HCT116 (cell line): ENCODE measurements around the gene CACNA1A.

ENCODE experiments used
- CBX3 ChIP-seq: IDR thresholded peaks from 2 replicates; pipeline ENCODE4 v1.6.1; 2012; ENCODE audit warnings: low read depth
- EZH2 ChIP-seq: fragments of 200-600 bp; sonication (generic); IDR thresholded peaks from 2 replicates; pipeline ENCODE4 v1.6.1; 2017; ENCODE audit warnings: antibody characterized with exemption, mixed run types
- FOSL1 ChIP-seq: IDR thresholded peaks from 2 replicates; pipeline ENCODE4 v1.6.1; 2012; ENCODE audit warnings: low read depth
- POLR2A ChIP-seq: IDR thresholded peaks from 2 replicates; pipeline ENCODE4 v1.7.0; 2011; ENCODE audit warnings: borderline replicate concordance; ENCODE audit not compliant: insufficient read depth, insufficient read length; ENCODE audit errors: extremely low read depth
- POLR2AphosphoS5 ChIP-seq: IDR thresholded peaks from 2 replicates; pipeline ENCODE4 v1.6.1; 2011; ENCODE audit warnings: mild to moderate bottlenecking, low read depth, low read length, moderate library complexity
- RAD21 ChIP-seq: IDR thresholded peaks from 2 replicates; pipeline ENCODE4 v1.6.1; 2012; ENCODE audit warnings: low read depth, mild to moderate bottlenecking
- SRF ChIP-seq: IDR thresholded peaks from 2 replicates; pipeline ENCODE4 v1.6.1; 2012; ENCODE audit warnings: low read depth
- YY1 ChIP-seq: IDR thresholded peaks from 2 replicates; pipeline ENCODE4 v1.6.1; 2011; ENCODE audit warnings: low read length, low read depth, moderate library complexity, mild to moderate bottlenecking; ENCODE audit not compliant: insufficient replicate concordance; ENCODE audit errors: extremely low read depth
- TF ChIP-seq, protein P1 (sequence below), 3 experiments: fragments of 200-600 bp in 1 of 3; sonication (generic) in 1 of 3; IDR thresholded peaks in 2 of 3; conservative IDR thresholded peaks in 1 of 3; 2 replicates each; pipeline ENCODE4 v1.5.1; 2012 to 2017; ENCODE audit warnings: low read depth in 2 of 3, low read length in 2 of 3, antibody characterized with exemption in 1 of 3, borderline replicate concordance in 1 of 3, control low read depth in 1 of 3, mild to moderate bottlenecking in 1 of 3, mixed read lengths in 1 of 3, mixed run types in 1 of 3, moderate library complexity in 1 of 3; ENCODE audit not compliant: insufficient read depth in 1 of 3
- TF ChIP-seq, protein P2 (sequence below): IDR thresholded peaks from 2 replicates; pipeline ENCODE4 v1.6.1; 2011; ENCODE audit warnings: mild to moderate bottlenecking, low read length, moderate library complexity; ENCODE audit not compliant: insufficient replicate concordance; ENCODE audit errors: extremely low read depth
- TF ChIP-seq, protein P3 (sequence below): IDR thresholded peaks from 2 replicates; pipeline ENCODE4 v1.6.1; 2012; ENCODE audit warnings: low read depth
- TF ChIP-seq, protein P4 (sequence below): IDR thresholded peaks from 2 replicates; pipeline ENCODE4 v1.6.1; 2012

DNA sequence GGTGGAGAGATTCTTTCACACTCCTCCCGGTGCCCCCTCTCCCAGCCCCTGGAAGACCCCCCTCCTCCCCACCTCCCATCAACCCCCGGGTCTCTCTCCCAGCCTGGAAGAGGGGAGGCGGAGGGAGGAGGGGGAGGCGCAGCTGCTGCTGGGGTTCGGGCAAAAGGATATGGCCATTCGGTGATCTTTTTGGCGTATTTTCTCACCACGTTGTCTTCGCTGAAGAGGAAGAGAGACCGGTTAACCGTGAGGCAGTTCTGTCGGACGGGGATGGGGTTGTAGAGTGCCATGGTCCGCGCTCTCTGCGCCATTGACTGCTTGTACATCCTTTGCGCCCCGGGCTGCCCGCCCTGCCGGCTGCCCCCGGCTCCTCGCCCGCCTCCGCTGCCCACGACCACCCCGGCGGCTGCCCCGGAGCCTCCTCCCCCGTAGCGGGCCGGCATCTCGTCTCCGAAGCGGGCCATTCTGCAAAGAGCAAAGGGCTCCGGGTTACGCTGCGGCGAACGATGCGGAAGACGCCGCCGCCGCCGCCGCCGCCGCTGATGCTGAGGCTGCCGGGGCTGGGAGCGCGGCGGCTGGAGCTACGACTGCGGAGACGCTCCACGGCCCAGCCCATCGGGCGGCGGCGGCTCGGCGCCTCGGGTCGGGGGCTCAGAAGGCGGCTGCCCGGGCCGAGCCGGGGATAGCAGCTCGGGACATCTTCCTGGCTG lies 363 bp downstream of the CACNA1A start:
- TF ChIP-seq POLR2A: no peak
- TF ChIP-seq, protein P1, sequence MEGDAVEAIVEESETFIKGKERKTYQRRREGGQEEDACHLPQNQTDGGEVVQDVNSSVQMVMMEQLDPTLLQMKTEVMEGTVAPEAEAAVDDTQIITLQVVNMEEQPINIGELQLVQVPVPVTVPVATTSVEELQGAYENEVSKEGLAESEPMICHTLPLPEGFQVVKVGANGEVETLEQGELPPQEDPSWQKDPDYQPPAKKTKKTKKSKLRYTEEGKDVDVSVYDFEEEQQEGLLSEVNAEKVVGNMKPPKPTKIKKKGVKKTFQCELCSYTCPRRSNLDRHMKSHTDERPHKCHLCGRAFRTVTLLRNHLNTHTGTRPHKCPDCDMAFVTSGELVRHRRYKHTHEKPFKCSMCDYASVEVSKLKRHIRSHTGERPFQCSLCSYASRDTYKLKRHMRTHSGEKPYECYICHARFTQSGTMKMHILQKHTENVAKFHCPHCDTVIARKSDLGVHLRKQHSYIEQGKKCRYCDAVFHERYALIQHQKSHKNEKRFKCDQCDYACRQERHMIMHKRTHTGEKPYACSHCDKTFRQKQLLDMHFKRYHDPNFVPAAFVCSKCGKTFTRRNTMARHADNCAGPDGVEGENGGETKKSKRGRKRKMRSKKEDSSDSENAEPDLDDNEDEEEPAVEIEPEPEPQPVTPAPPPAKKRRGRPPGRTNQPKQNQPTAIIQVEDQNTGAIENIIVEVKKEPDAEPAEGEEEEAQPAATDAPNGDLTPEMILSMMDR (IDR thresholded peaks at IDR 0.05 in 2 of 3, conservative IDR thresholded peaks at IDR 0.05 in 1 of 3; ENCODE audit: borderline replicate concordance in 1 of 3, insufficient read depth in 1 of 3, low read depth in 2 of 3, low read length in 2 of 3): no peak
- no peak for TF ChIP-seq EZH2
- TF ChIP-seq SRF: no peak
- no peak for TF ChIP-seq CBX3
- TF ChIP-seq RAD21: no peak
- no peak for TF ChIP-seq POLR2AphosphoS5
- TF ChIP-seq FOSL1: no peak
- TF ChIP-seq, protein P2, sequence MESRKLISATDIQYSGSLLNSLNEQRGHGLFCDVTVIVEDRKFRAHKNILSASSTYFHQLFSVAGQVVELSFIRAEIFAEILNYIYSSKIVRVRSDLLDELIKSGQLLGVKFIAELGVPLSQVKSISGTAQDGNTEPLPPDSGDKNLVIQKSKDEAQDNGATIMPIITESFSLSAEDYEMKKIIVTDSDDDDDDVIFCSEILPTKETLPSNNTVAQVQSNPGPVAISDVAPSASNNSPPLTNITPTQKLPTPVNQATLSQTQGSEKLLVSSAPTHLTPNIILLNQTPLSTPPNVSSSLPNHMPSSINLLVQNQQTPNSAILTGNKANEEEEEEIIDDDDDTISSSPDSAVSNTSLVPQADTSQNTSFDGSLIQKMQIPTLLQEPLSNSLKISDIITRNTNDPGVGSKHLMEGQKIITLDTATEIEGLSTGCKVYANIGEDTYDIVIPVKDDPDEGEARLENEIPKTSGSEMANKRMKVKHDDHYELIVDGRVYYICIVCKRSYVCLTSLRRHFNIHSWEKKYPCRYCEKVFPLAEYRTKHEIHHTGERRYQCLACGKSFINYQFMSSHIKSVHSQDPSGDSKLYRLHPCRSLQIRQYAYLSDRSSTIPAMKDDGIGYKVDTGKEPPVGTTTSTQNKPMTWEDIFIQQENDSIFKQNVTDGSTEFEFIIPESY: no peak
- TF ChIP-seq, protein P3, sequence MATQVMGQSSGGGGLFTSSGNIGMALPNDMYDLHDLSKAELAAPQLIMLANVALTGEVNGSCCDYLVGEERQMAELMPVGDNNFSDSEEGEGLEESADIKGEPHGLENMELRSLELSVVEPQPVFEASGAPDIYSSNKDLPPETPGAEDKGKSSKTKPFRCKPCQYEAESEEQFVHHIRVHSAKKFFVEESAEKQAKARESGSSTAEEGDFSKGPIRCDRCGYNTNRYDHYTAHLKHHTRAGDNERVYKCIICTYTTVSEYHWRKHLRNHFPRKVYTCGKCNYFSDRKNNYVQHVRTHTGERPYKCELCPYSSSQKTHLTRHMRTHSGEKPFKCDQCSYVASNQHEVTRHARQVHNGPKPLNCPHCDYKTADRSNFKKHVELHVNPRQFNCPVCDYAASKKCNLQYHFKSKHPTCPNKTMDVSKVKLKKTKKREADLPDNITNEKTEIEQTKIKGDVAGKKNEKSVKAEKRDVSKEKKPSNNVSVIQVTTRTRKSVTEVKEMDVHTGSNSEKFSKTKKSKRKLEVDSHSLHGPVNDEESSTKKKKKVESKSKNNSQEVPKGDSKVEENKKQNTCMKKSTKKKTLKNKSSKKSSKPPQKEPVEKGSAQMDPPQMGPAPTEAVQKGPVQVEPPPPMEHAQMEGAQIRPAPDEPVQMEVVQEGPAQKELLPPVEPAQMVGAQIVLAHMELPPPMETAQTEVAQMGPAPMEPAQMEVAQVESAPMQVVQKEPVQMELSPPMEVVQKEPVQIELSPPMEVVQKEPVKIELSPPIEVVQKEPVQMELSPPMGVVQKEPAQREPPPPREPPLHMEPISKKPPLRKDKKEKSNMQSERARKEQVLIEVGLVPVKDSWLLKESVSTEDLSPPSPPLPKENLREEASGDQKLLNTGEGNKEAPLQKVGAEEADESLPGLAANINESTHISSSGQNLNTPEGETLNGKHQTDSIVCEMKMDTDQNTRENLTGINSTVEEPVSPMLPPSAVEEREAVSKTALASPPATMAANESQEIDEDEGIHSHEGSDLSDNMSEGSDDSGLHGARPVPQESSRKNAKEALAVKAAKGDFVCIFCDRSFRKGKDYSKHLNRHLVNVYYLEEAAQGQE: no peak
- TF ChIP-seq, protein P4, sequence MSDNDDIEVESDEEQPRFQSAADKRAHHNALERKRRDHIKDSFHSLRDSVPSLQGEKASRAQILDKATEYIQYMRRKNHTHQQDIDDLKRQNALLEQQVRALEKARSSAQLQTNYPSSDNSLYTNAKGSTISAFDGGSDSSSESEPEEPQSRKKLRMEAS: no peak
- TF ChIP-seq YY1: no peak
